Activated CD8-positive, alpha-beta T cell treated with anti-CD3 and anti-CD28 coated beads, Interleukin-2, amount 10 ng/mL, durations not matched to agents 7 days and 5 days (primary cell): Measurements from ENCODE around the gene BBX. TPM values are rescaled to one million over a fixed set of nuclear protein-coding genes. Genes with fewer than 3 reads are reported as not detected.

Experiments
- ATAC-seq: fragments of 150-1000 bp; cut with Tn5 transposase; one replicate; pipeline ENCODE4 v1.10.0; 2021; ENCODE audit warnings: moderate library complexity
- CTCF ChIA-PET: fragments of 350-600 bp; sonication (Branson Sonifier 250); formaldehyde crosslinking; loops from one replicate; lab custom pipeline; 2021; ENCODE audit warnings: antibody characterized with exemption; lab: Charles Lee
- POLR2A ChIA-PET: fragments of 350-600 bp; sonication (Branson Sonifier 250); formaldehyde crosslinking; loops from one replicate; lab custom pipeline; 2021; ENCODE audit warnings: antibody characterized with exemption; lab: Charles Lee
- DNase-seq: peaks from one replicate; pipeline ENCODE4 v3.0.0-alpha.2; 2020
- H3K27ac Mint-ChIP-seq: one replicate; pipeline ENCODE4 v1.8.0; 2021; ENCODE audit warnings: mild to moderate bottlenecking, mixed read lengths
- H3K27me3 Mint-ChIP-seq: one replicate; pipeline ENCODE4 v1.8.0; 2021; ENCODE audit warnings: low read depth, mixed read lengths
- H3K36me3 Mint-ChIP-seq: one replicate; pipeline ENCODE4 v1.8.0; 2021; ENCODE audit warnings: low read depth, mixed read lengths
- H3K4me1 Mint-ChIP-seq: one replicate; pipeline ENCODE4 v1.8.0; 2021; ENCODE audit warnings: low read depth, mixed read lengths
- H3K4me3 Mint-ChIP-seq: one replicate; pipeline ENCODE4 v1.8.0; 2021; ENCODE audit warnings: mild to moderate bottlenecking, mixed read lengths
- H3K9me3 Mint-ChIP-seq: one replicate; pipeline ENCODE4 v1.8.0; 2022; ENCODE audit warnings: mixed read lengths; ENCODE audit not compliant: insufficient read depth
- total RNA-seq, 2 experiments: library from RNA; stranded (reverse); gene quantifications; one replicate each; pipeline ENCODE4 v1.2.3, GENCODE V29; 2021

Gene BBX
- total RNA-seq, 2 experiments from 2014 or later, result 27.3 to 30.1 TPM

DNA sequence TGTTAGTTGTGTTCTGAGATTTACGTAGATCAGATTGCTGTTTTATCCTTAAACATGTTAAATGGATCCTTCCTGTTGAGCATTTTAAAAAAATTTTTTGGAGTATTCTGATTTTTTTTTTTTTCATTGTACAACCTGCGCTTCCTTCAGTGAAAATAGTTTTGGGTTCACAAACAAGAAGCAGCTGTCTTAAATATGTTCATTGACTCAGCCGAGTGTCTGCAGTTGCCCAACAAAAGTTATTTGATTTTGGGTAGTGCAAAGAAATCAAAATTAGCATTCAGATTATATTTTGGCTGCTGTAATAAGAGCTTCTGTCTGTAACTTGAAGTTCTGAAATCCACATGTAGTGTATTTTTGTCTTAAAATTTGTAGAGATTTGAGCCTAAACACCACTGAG is 148.2 kb downstream of the BBX start:
- H3K27ac Mint-ChIP-seq, result no peak overlapping the region
- no peaks in the 10 kb centered on the region for H3K9me3 Mint-ChIP-seq
- H3K4me1 Mint-ChIP-seq, result peaks cover 4% of the 10 kb centered on the region
- no peaks in the 10 kb centered on the region for H3K27me3 Mint-ChIP-seq
- POLR2A ChIA-PET, result no interaction called here
- CTCF ChIA-PET, result interaction anchor here (0.9 to 1.9 kb wide), 4 partner anchors 9 to 256 kb away, joined by 3 to 7 read pairs (median 4); no protein-coding TSS in a partner anchor
- no peaks in the 10 kb centered on the region for H3K36me3 Mint-ChIP-seq
- DNase-seq (no peak), ATAC-seq (no peak)
- no peak overlapping the region for H3K4me3 Mint-ChIP-seq

DNA sequence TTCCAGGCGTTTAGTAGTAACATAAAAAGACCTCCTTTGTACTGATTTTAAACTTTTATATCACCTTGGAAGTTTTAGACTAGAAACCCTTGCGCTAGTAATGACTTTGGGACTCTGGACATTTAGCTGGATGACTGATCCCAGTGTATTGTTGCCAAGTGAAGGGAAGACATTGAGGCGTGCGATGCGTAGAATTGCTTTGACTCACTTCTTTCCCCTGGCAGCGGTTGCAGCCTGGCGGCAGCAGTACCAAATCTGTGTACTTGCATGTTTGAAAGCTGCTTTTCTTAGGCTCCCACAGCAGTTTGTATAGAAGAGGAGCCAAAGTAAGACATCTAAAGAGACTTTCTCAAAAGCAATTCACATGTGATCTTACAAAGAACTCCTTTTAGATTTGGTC is 151.6 kb downstream of the BBX start:
- Mint-ChIP-seq H3K4me3 (no peak overlapping the region), H3K9me3 (no peaks in the 10 kb centered on the region), H3K27ac (no peak overlapping the region), H3K27me3 (no peaks in the 10 kb centered on the region), H3K36me3 (no peaks in the 10 kb centered on the region), H3K4me1 (peaks cover 4% of the 10 kb centered on the region)
- ChIA-PET CTCF (interaction anchor here (0.7 to 5.0 kb wide), 11 partner anchors 10 to 439 kb away, joined by 3 to 68 read pairs (median 11); no protein-coding TSS in a partner anchor), POLR2A (no interaction called here)
- no peak for ATAC-seq
- DNase-seq, result no peak

DNA sequence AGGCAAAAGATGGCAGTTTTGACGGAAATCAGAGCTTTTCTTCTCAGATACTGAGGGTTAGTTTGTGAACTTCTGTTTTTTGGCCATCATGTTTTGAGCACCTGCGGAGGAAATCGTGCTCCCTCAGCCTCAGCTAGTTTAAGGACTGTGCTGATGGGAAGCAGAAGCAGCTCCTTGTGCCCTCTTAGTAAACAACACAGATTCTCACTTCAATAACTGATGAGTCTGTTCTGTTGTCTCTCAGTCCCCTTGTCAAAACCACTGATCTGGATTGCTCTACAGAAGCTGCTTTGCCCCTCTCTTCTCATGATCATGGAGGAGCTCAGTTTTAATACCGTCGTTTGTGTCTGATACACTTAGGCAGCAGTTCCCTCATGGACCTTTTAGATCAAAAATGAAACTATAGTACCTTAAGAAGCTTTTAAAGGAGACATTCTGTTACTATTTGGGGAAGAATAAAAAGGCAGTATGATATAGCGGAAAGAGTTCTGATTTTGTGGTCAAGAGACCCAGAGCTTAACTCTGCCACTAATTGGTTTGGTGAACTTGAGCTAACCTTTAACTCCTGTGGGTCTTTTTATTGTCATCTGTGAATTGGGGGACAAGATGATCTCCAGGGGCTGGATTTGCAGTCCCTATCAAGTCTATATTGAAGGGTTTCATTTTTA is 152.6 kb downstream of the BBX start:
- Mint-ChIP-seq H3K27me3 (no peaks in the 10 kb centered on the region), H3K36me3 (no peaks in the 10 kb centered on the region), H3K4me1 (peaks cover 4% of the 10 kb centered on the region), H3K4me3 (no peak overlapping the region), H3K9me3 (no peaks in the 10 kb centered on the region), H3K27ac (no peak overlapping the region)
- ChIA-PET CTCF (interaction anchor here (0.7 to 5.0 kb wide), 33 partner anchors 9 to 802 kb away, joined by 3 to 68 read pairs (median 6); no protein-coding TSS in a partner anchor), POLR2A (interaction anchor here (0.6 kb wide), 1 partner anchor 61 kb away, joined by 3 read pairs; no protein-coding TSS in a partner anchor)
- DNase-seq, result no peak
- no peak for ATAC-seq

DNA sequence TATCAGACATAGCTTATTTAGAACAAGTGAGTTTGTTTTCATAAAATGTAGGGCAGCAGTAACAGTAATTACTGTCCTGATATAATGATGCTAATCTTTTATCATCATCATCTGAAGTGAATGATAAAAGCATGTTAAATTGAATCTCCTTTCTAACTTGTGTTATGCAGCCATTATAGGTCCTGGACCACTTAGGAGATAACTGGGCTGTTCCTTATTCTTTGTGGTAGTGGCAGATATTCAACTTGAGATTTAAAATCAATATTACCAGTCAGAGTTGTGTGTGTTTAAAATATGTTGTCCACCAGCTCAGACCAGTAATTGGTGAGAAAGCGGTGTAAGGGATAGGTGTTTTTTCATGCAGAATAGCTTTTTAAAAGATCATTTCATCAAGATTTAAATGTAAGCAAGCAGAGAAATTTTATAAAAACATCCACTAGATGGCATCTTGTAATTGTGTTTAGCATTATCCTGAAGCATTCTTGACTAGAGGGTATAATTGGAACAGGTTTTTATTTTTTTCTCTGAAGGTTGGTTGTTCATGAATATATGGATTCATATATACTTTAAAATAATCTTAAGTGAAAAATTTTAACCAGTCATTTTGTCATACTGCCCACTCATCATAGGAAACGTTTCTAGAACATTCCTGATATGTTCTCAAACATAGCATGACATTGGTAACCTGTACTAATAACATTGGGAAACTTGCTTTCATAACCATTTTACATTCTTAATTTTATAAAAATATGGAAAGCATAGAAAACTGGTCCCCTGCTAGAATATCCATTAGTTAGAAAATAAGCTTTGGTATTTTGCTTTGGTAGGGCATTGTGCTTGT is 153.9 kb downstream of the BBX start:
- Mint-ChIP-seq H3K4me3 (no peak overlapping the region), H3K27me3 (no peaks in the 10 kb centered on the region), H3K27ac (no peak overlapping the region), H3K4me1 (peaks cover 4% of the 10 kb centered on the region), H3K36me3 (no peaks in the 10 kb centered on the region), H3K9me3 (no peaks in the 10 kb centered on the region)
- DNase-seq, result no peak
- ATAC-seq, result no peak
- ChIA-PET CTCF (interaction anchor here (0.7 to 5.0 kb wide), 40 partner anchors 8 to 801 kb away, joined by 3 to 68 read pairs (median 6); no protein-coding TSS in a partner anchor), POLR2A (interaction anchor here (0.9 kb wide), 1 partner anchor 23 kb away, joined by 3 read pairs; no protein-coding TSS in a partner anchor)

DNA sequence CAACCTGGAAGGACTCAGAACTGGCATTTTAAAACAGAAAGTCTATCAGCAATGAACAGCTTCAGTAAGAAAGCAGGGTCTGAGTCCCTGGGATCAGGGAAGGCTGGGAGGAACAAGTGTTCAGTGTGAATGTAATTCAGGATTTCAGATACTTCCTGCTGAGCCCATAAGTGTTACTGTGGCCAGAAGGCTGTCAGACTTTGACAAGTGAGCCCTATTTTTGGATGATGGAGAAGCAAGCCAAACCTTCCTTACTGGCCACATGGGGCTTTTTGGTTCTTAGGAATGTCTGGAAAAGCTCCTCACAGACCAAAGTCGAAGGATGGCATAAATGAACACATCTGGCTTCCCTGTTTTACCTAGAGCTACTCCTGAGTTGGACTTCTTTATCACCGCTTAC is 157.2 kb downstream of the BBX start:
- DNase-seq (no peak), ATAC-seq (no peak)
- no peaks in the 10 kb centered on the region for H3K36me3 Mint-ChIP-seq
- ChIA-PET POLR2A (no interaction called here), CTCF (interaction anchor here (0.6 to 1.9 kb wide), 4 partner anchors 11 to 61 kb away, joined by 3 to 7 read pairs (median 3); no protein-coding TSS in a partner anchor)
- H3K4me3 Mint-ChIP-seq, result no peak overlapping the region
- peaks cover 20% of the 10 kb centered on the region for H3K4me1 Mint-ChIP-seq
- H3K27ac Mint-ChIP-seq, result no peak overlapping the region
- H3K27me3 Mint-ChIP-seq, result no peaks in the 10 kb centered on the region
- no peaks in the 10 kb centered on the region for H3K9me3 Mint-ChIP-seq

DNA sequence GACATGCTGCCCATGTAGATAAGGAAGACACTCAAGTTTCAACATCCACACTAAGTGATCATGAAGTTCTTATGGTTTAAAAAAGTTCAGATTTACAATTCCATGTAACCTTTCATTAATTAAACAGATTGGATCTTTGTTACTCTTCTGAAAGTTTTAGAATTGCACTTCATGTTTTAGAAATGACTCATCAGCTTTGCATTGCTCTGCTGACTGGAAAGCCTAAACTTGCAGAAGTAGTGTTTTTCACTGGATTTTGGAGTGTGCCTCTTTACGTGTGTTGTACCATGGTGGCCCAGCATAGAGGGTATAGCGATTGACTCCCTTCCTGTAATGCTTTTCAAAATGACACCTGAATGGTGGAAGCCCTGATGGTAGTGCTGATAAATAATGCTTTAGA is 157.9 kb downstream of the BBX start:
- ChIA-PET POLR2A (no interaction called here), CTCF (interaction anchor here (1.0 to 1.9 kb wide), 3 partner anchors 10 to 61 kb away, joined by 3 to 7 read pairs (median 3); no protein-coding TSS in a partner anchor)
- no peak overlapping the region for H3K27ac Mint-ChIP-seq
- no peaks in the 10 kb centered on the region for H3K36me3 Mint-ChIP-seq
- no peak overlapping the region for H3K4me3 Mint-ChIP-seq
- no peaks in the 10 kb centered on the region for H3K27me3 Mint-ChIP-seq
- no peak for ATAC-seq
- no peak for DNase-seq
- peaks cover 22% of the 10 kb centered on the region for H3K4me1 Mint-ChIP-seq
- H3K9me3 Mint-ChIP-seq, result no peaks in the 10 kb centered on the region

DNA sequence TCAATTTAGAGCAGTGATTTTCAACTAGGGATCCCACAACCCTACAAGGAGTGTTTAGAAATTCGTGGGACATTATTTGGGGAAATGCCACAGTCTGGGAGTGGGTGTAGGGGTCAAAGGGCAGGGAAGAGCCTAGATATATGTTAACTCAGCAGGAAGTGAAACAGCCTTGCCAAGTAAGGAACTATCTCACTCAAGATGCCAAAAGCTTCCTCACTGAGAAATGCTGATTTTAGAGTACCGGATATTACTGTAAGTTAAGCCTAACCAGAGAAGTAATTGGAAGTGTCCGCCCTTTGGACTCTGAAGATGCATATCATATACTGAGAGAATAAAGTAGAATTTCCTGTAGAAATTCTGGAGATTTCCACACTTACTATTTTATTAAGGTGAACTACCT is 158.6 kb downstream of the BBX start:
- Mint-ChIP-seq H3K9me3 (no peaks in the 10 kb centered on the region), H3K4me1 (peaks cover 22% of the 10 kb centered on the region), H3K27ac (no peak overlapping the region), H3K4me3 (no peak overlapping the region), H3K36me3 (no peaks in the 10 kb centered on the region), H3K27me3 (no peaks in the 10 kb centered on the region)
- ATAC-seq, result no peak
- CTCF ChIA-PET, result interaction anchor here (1.2 to 1.4 kb wide), 2 partner anchors 9 to 21 kb away, joined by 3 read pairs; no protein-coding TSS in a partner anchor
- DNase-seq, result no peak
- POLR2A ChIA-PET, result no interaction called here

DNA sequence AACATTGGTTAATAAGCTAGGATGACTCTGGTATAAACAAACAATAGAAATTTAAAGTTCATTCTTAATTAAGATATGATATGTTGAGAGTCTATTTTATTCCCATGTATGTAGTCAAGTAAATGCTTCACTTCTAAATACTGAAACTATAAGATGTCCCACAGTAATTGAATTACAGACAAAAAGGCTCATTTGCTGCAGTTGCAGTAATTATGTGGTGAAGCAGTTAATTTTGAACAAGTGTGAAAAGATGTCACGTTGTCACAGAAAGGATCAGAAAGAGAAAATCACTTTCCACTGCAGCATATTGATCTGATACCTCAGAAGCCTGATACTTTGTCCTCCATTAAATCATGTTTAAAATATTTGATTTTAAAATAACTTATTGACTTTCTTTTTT is 159.8 kb downstream of the BBX start:
- H3K4me1 Mint-ChIP-seq, result peaks cover 22% of the 10 kb centered on the region
- ChIA-PET POLR2A (no interaction called here), CTCF (interaction anchor here (1.2 kb wide), 1 partner anchor 8 kb away, joined by 3 read pairs; no protein-coding TSS in a partner anchor)
- H3K27ac Mint-ChIP-seq, result no peak overlapping the region
- no peak for DNase-seq
- no peak for ATAC-seq
- H3K27me3 Mint-ChIP-seq, result no peaks in the 10 kb centered on the region
- no peaks in the 10 kb centered on the region for H3K36me3 Mint-ChIP-seq
- H3K4me3 Mint-ChIP-seq, result no peak overlapping the region
- no peaks in the 10 kb centered on the region for H3K9me3 Mint-ChIP-seq

DNA sequence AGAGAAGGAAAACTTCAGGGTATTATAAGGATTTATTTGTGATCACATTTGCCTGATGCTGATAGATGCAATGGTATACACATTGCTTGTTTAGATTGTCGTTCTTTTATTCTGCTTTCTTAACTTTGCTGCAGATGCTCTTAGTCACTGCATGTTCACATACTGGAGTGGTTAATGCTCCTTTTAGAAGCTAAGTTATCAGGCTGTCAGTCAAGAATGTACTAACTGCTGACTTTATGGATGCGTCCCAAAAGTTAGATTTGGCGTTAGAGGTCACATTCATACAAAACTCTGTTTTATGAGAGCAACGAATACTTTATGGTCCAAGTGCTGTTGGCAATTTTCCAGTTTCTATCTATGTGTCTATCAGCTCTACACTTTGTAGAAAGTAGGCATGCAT is 160.7 kb downstream of the BBX start:
- CTCF ChIA-PET, result interaction anchor here (1.1 to 2.2 kb wide), 2 partner anchors 8 to 23 kb away, joined by 3 to 11 read pairs; no protein-coding TSS in a partner anchor
- Mint-ChIP-seq H3K4me3 (no peak overlapping the region), H3K9me3 (no peaks in the 10 kb centered on the region), H3K36me3 (no peaks in the 10 kb centered on the region), H3K27me3 (no peaks in the 10 kb centered on the region), H3K4me1 (peaks cover 22% of the 10 kb centered on the region), H3K27ac (no peak overlapping the region)
- ATAC-seq (no peak), DNase-seq (no peak)
- POLR2A ChIA-PET, result no interaction called here

DNA sequence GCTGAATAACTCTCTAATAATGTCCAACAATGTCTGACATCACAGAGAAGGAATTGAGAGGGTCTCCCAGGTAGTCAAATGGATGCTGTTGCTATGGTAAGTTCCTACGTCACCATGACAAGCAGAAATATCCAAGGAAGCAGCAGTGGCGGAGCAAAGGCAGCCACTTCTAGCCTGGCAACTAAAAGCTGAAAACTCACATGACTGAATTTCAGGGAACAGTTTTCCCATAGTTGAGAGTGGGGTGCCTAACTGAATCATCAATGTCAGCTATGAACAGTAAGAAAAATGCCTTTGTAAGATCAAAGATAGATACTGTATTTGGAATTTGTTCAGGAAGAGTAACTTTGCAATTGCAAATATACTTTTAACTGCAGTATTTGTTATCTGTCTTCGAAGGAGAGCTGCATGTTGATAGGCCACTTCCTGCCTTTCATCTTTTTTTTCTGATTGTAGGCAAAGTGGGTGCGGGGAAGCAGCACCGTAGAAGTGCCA is 161.7 kb downstream of the BBX start:
- Mint-ChIP-seq H3K27ac (no peak overlapping the region), H3K4me3 (peak overlapping the region; percentile 16), H3K9me3 (no peaks in the 10 kb centered on the region), H3K4me1 (peaks cover 22% of the 10 kb centered on the region), H3K36me3 (no peaks in the 10 kb centered on the region), H3K27me3 (no peaks in the 10 kb centered on the region)
- DNase-seq, result no peak
- no peak for ATAC-seq
- POLR2A ChIA-PET, result no interaction called here
- CTCF ChIA-PET, result interaction anchor here (1.1 to 2.2 kb wide), 4 partner anchors 9 to 243 kb away, joined by 3 to 11 read pairs (median 4); no protein-coding TSS in a partner anchor

DNA sequence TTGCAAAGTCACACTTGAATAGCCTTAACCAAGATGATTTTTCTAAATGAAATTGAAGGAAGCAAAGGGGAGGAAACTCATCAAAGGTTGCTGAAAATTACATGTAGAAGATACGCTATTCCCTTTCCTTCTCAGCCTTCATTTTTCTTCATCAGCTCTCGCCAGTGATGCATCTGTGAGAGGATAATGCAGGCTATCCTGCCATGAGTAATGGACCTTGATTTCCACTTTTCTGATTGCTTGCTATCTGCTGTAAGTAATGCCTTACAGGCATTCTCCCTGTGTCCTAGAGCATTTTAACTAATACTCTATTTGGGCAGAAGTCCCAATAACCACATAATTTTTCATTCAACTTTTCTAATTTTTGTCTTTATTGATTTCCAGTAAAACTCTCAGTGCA is 162.6 kb downstream of the BBX start:
- no peaks in the 10 kb centered on the region for H3K9me3 Mint-ChIP-seq
- H3K27me3 Mint-ChIP-seq, result no peaks in the 10 kb centered on the region
- POLR2A ChIA-PET, result no interaction called here
- H3K4me3 Mint-ChIP-seq, result no peak overlapping the region
- H3K4me1 Mint-ChIP-seq, result peaks cover 22% of the 10 kb centered on the region
- no peak overlapping the region for H3K27ac Mint-ChIP-seq
- no peaks in the 10 kb centered on the region for H3K36me3 Mint-ChIP-seq
- DNase-seq (no peak), ATAC-seq (no peak)
- CTCF ChIA-PET, result interaction anchor here (1.1 to 2.2 kb wide), 5 partner anchors 8 to 242 kb away, joined by 3 to 11 read pairs (median 3); no protein-coding TSS in a partner anchor
